ENCODE data around the gene WASF2.
"Not testable (repeated sequence)": the region's sequence is repeated elsewhere in the genome, so short reads cannot be mapped to it uniquely, and the experiment has no call there.

Gene WASF2

GRCh38 chr1:27393641-27394281 is 96.2 kb downstream of the WASF2 start:
- DNase-seq = no peak

GRCh38 chr1:27392778-27393635 is 97.0 kb downstream of the WASF2 start:
- DNase-seq = no peak

- peak; percentile 86 for DNase-seq
Measured at GRCh38 chr1:27392096-27392777, 97.7 kb downstream of the WASF2 start, which contains the start of gene GPR3. TSS of gene GPR3 (plus strand) at chr1:27392622. CDS start at chr1:27393799, 1,177 bp downstream.

GRCh38 chr1:27391511-27392095 is 98.4 kb downstream of the WASF2 start:
- no peak for DNase-seq

- DNase-seq = peak; percentile 15
Measured at GRCh38 chr1:27388337-27389005, 101.5 kb downstream of the WASF2 start.

- not testable (repeated sequence) for DNase-seq
Measured at GRCh38 chr1:27384797-27385196, 105.2 kb downstream of the WASF2 start.

GRCh38 chr1:27383661-27384060 is 106.3 kb downstream of the WASF2 start:
- no peak for DNase-seq

GRCh38 chr1:27383039-27383605 is 106.8 kb downstream of the WASF2 start, which contains the start of gene CD164L2:
TSS of gene CD164L2 (minus strand) at chr1:27383333. CDS start at chr1:27383239, 94 bp downstream.
- no peak for DNase-seq

GRCh38 chr1:27381969-27382762 is 107.8 kb downstream of the WASF2 start:
- no peak for DNase-seq

- no peak for DNase-seq
Measured at GRCh38 chr1:27380766-27381733, 108.9 kb downstream of the WASF2 start.

GRCh38 chr1:27380224-27380623 is 109.7 kb downstream of the WASF2 start:
- no peak for DNase-seq

- no peak for DNase-seq
Measured at GRCh38 chr1:27379564-27380122, 110.3 kb downstream of the WASF2 start.

GRCh38 chr1:27377760-27378495 is 112.0 kb downstream of the WASF2 start:
- DNase-seq = no peak

- DNase-seq = no peak
Measured at GRCh38 chr1:27374362-27375086, 115.4 kb downstream of the WASF2 start, which contains the start of gene FCN3. TSS of gene FCN3 (minus strand) at chr1:27374824. CDS start at chr1:27374818, 6 bp downstream.

- no peak for DNase-seq
Measured at GRCh38 chr1:27372808-27373690, 116.9 kb downstream of the WASF2 start.

GRCh38 chr1:27372022-27372807 is 117.8 kb downstream of the WASF2 start:
- DNase-seq = no peak
